Brain microvascular endothelial cell (primary cell): ENCODE results near the gene CCDC7.
"Not testable (repeated sequence)": the region's sequence is repeated elsewhere in the genome, so short reads cannot be mapped to it uniquely, and the experiment has no call there.

Source experiments
- DNase-seq: peaks from one replicate; pipeline ENCODE4 v3.0.0-alpha.2; 2020
- H3K27ac ChIP-seq: fragments of 250-450 bp; sonication (Bioruptor Pico); 2 replicates; pipeline ENCODE4 v1.5.1; 2020; ENCODE audit warnings: mild to moderate bottlenecking, moderate library complexity
- H3K27me3 ChIP-seq: fragments of 250-450 bp; sonication (Bioruptor Pico); replicated peaks from 2 replicates; pipeline ENCODE4 v1.5.1; 2020; ENCODE audit warnings: mild to moderate bottlenecking
- H3K36me3 ChIP-seq: fragments of 250-450 bp; sonication (Bioruptor Pico); replicated peaks from 2 replicates; pipeline ENCODE4 v1.5.1; 2020; ENCODE audit warnings: mild to moderate bottlenecking
- H3K4me3 ChIP-seq: 2 replicates; pipeline ENCODE4 v1.5.1; 2011; ENCODE audit warnings: low read depth, mild to moderate bottlenecking, control low read depth, low read length, moderate library complexity
- CTCF ChIP-seq: IDR thresholded peaks from 2 replicates; pipeline ENCODE4 v1.5.1; 2011; ENCODE audit warnings: low read depth, mild to moderate bottlenecking, moderate library complexity, low read length, control low read depth, inconsistent platforms; ENCODE audit errors: missing control alignments
- in situ Hi-C: cut with HindIII; loops from 2 replicates; pipeline ENCODE4 v1.10.0; 2017; ENCODE audit warnings: low sequenced_read_pairs, low pct_ligation_motif_present

Gene CCDC7

GRCh38 chr10:32901815-32902214 lies 455.9 kb downstream of the CCDC7 start:
- in situ Hi-C loops: no loop called here
- no peak for DNase-seq
- TF ChIP-seq CTCF: no peak
- H3K4me3 ChIP-seq: no peak overlapping the region
- no peak overlapping the region for H3K27ac ChIP-seq
- no peaks in the 10 kb centered on the region for H3K27me3 ChIP-seq
- peaks cover 67% of the 10 kb centered on the region for H3K36me3 ChIP-seq

- no peak for DNase-seq
- no peak overlapping the region for H3K4me3 ChIP-seq
- no peak overlapping the region for H3K27ac ChIP-seq
- in situ Hi-C loops: no loop called here
- H3K27me3 ChIP-seq: no peaks in the 10 kb centered on the region
- no peak for TF ChIP-seq CTCF
- H3K36me3 ChIP-seq: peaks cover 78% of the 10 kb centered on the region
Observed at GRCh38 chr10:32905466-32905865, 459.5 kb downstream of the CCDC7 start.

GRCh38 chr10:32906595-32906994 lies 460.7 kb downstream of the CCDC7 start:
- H3K27me3 ChIP-seq: no peaks in the 10 kb centered on the region
- no peak overlapping the region for H3K27ac ChIP-seq
- H3K4me3 ChIP-seq: no peak overlapping the region
- H3K36me3 ChIP-seq: peaks cover 85% of the 10 kb centered on the region
- no peak for TF ChIP-seq CTCF
- in situ Hi-C loops: no loop called here
- DNase-seq: no peak

- no peak for DNase-seq
- TF ChIP-seq CTCF: no peak
- Histone ChIP-seq H3K27ac (no peak overlapping the region), H3K36me3 (peaks cover 92% of the 10 kb centered on the region), H3K4me3 (no peak overlapping the region), H3K27me3 (no peaks in the 10 kb centered on the region)
- in situ Hi-C loops: no loop called here
Observed at GRCh38 chr10:32909456-32909855, 463.5 kb downstream of the CCDC7 start.

- H3K36me3 ChIP-seq: peaks cover 94% of the 10 kb centered on the region
- in situ Hi-C loops, H3K27me3 ChIP-seq: not testable (repeated sequence)
Observed at GRCh38 chr10:32909970-32910369, 464.0 kb downstream of the CCDC7 start.

GRCh38 chr10:32911285-32912016 lies 465.5 kb downstream of the CCDC7 start:
- in situ Hi-C loops: no loop called here
- no peak for DNase-seq
- no peak overlapping the region for H3K4me3 ChIP-seq
- TF ChIP-seq CTCF: no peak
- H3K27ac ChIP-seq: no peak overlapping the region
- H3K27me3 ChIP-seq: no peaks in the 10 kb centered on the region
- H3K36me3 ChIP-seq: peaks cover 94% of the 10 kb centered on the region

More at GRCh38 chr10:32909970-32910369, 464.0 kb downstream of the CCDC7 start:
- not testable (repeated sequence) for H3K27ac ChIP-seq, DNase-seq, H3K4me3 ChIP-seq

GRCh38 chr10:32917817-32918216 lies 471.9 kb downstream of the CCDC7 start:
- peaks cover 91% of the 10 kb centered on the region for H3K36me3 ChIP-seq
- H3K27ac ChIP-seq, H3K27me3 ChIP-seq, H3K4me3 ChIP-seq, in situ Hi-C loops, DNase-seq: not testable (repeated sequence)
